ENCODE results near the gene ATXN1L.
"Not testable (repeated sequence)": the region's sequence is repeated elsewhere in the genome, so short reads cannot be mapped to it uniquely, and the experiment has no call there.

The ATXN1L gene

DNA sequence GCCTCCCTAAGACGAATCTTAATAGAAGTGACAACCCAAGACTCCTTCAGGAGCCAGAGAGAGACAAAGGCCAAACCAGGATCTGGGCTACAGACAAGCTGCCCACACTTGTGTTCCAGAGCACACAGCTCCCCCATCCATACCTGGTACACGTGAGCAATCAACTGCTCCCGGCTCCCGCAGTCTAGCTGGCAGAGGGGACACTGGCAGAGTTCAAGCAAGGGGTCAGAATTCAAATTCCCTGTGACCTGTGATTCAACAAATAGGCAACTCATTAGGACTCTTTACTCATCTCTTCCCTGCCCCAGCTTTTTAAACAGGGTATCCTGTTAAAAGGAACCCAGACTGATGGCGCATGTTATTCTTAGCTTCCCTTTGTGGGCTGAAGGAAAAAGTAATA, 18.2 kb downstream of the ATXN1L start:
- Mint-ChIP-seq H3K4me1 (ENCODE audit: low read depth) (no peaks in the 10 kb centered on the region), H3K27ac (no peak overlapping the region), H3K27me3 (ENCODE audit: low read depth) (no peaks in the 10 kb centered on the region), H3K4me3 (no peak overlapping the region), H3K36me3 (ENCODE audit: low read depth) (peaks cover 11% of the 10 kb centered on the region), H3K9me3 (no peaks in the 10 kb centered on the region)
- no peak for DNase-seq (ENCODE audit: low spot score)

DNA sequence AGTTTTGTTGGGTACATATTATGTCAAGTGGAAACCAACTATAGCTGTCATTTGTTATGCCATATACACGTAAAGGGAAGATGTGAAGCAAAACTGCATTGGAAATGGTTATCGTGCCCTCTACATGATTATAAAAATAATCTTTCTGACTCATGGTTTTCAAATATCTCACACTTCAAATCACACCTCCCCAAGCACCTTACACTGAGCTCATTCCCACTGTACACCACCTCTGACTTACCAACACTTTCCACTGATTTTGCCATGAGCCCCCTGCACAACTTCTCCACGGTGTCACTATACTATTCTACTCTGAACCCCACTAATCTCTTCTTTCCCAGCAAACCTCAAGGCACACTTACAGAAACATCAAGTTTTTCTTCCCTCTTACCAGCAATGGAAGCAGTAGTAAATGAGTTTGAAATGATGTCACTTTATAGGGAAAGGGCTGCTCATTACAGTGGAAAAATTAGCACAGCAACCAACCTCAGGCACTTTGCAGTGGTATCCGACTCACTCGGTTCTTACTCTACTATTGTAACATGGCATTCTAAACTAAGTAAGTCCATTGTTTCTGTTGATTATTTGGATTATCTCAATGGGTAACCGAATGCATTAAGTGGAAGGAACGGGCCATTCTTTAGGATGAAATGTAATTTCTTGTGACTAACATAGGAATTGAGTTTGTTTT, 19.5 kb downstream of the ATXN1L start:
- Mint-ChIP-seq H3K27ac (no peak overlapping the region), H3K4me3 (no peak overlapping the region), H3K36me3 (ENCODE audit: low read depth) (peaks cover 9% of the 10 kb centered on the region), H3K9me3 (no peaks in the 10 kb centered on the region), H3K27me3 (ENCODE audit: low read depth) (no peaks in the 10 kb centered on the region), H3K4me1 (ENCODE audit: low read depth) (peaks cover 4% of the 10 kb centered on the region)
- DNase-seq (ENCODE audit: low spot score), result no peak

DNA sequence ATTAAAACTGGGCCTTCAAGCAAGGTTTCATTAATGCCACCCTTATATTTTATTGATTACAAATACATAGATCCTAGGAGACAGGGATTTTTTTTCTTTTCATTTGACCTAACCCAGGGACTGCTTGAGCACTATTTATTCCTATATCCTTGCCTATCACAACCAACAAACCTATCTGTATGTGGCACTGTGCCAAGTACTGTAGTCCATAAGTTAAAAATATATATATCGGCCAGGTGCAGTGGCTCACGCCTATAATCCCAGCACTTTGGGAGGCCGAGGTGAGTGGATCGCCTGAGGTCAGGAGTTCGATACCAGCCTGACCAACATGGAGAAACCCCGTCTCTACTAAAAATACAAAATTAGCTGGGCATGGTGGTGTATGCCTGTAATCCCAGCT, 21.4 kb downstream of the ATXN1L start:
- H3K4me3 Mint-ChIP-seq; H3K27ac Mint-ChIP-seq; H3K4me1 Mint-ChIP-seq (ENCODE audit: low read depth); DNase-seq (ENCODE audit: low spot score); H3K9me3 Mint-ChIP-seq; H3K27me3 Mint-ChIP-seq (ENCODE audit: low read depth): not testable (repeated sequence)
- H3K36me3 Mint-ChIP-seq (ENCODE audit: low read depth), result peaks cover 14% of the 10 kb centered on the region

DNA sequence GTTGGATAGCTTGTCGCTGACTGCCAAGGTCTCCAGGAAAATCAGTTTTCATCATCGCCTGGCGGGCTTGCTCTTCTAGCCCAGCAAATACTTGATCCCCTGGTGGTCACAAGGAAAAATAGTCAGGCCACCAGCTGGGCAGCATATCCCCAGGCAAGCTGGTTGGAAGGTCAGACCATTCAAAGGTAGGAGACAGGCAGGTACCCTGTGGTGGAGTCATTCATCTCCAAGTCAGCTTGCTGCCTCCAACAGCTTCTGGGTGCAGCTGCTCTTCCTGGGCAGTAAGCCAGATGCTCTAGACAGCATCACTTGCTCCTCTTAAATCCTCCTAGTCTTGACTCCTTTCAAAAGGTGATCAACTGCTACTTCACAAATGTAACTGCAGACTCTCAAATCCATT, 22.2 kb downstream of the ATXN1L start:
- H3K27ac Mint-ChIP-seq, result no peak overlapping the region
- peaks cover 15% of the 10 kb centered on the region for H3K4me1 Mint-ChIP-seq (ENCODE audit: low read depth)
- H3K4me3 Mint-ChIP-seq, result no peak overlapping the region
- H3K9me3 Mint-ChIP-seq, result no peaks in the 10 kb centered on the region
- peaks cover 14% of the 10 kb centered on the region for H3K36me3 Mint-ChIP-seq (ENCODE audit: low read depth)
- H3K27me3 Mint-ChIP-seq (ENCODE audit: low read depth), result no peaks in the 10 kb centered on the region
- no peak for DNase-seq (ENCODE audit: low spot score)

DNA sequence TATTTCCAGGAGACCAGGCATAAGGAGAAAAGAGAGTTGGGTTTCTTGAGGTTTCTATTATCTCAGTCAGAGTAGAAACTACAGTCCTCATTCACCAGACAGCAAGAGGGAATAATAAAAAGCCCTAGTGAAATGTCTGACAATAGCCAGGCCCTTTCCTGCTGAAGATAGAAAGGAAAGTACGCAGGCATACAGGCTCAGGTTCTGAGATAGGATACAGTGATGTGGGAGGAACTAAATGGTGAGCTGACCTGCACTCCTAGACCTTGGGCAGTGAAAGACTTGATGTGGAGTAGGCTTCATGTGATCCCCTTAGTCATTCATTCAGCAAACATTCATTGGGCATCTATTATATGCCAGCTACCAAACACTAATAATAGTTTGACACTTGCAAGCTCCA, 23.3 kb downstream of the ATXN1L start:
- no peak for DNase-seq (ENCODE audit: low spot score)
- Mint-ChIP-seq H3K9me3 (no peaks in the 10 kb centered on the region), H3K4me1 (ENCODE audit: low read depth) (peaks cover 19% of the 10 kb centered on the region), H3K27ac (no peak overlapping the region), H3K27me3 (ENCODE audit: low read depth) (no peaks in the 10 kb centered on the region), H3K36me3 (ENCODE audit: low read depth) (peaks cover 17% of the 10 kb centered on the region), H3K4me3 (no peak overlapping the region)

DNA sequence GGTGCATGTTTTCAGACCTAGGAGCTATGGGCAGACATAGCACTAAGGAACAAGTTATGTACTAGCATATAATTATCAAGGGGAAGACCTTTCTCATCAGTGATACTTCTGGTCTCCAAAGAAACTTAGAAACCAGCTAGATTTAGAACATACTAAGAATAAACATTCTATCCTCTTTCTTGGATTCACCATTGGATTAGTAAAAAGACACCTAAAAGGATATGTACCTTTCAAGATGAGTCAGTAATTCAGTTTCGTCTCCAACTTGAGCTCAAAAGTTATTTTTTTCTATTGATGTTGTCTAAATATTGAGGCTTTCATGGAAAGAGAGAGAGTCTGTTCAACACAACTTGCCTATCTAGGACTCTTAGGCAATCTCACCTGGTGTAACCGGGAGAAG, 25.0 kb downstream of the ATXN1L start:
- Mint-ChIP-seq H3K9me3 (no peaks in the 10 kb centered on the region), H3K27me3 (ENCODE audit: low read depth) (no peaks in the 10 kb centered on the region), H3K4me3 (no peak overlapping the region), H3K36me3 (ENCODE audit: low read depth) (peaks cover 14% of the 10 kb centered on the region), H3K4me1 (ENCODE audit: low read depth) (peaks cover 19% of the 10 kb centered on the region), H3K27ac (no peak overlapping the region)
- no peak for DNase-seq (ENCODE audit: low spot score)

DNA sequence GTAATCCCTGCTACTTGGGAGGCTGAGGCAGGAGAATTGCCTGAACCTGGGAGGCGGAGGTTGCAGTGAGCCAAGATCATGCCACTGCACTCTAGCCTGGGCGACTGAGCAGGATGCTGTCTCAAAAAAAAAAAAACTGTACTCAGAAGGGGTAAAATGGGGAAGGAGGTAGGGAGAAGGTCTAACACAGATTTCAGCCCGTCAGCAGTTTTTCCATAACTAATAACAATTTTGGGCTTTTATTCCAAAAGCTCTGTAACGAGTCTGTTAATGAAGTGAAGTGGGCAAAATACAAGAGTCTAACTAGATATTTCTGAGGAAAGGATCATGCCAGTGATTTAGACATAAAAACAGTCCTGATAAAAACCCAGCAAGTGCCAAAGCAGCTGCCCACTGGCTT, 27.4 kb downstream of the ATXN1L start:
- Mint-ChIP-seq H3K4me1 (ENCODE audit: low read depth) (peaks cover 19% of the 10 kb centered on the region), H3K27me3 (ENCODE audit: low read depth) (no peaks in the 10 kb centered on the region), H3K36me3 (ENCODE audit: low read depth) (peaks cover 14% of the 10 kb centered on the region), H3K4me3 (peak overlapping the region; percentile 71), H3K27ac (peak overlapping the region; percentile 87), H3K9me3 (no peaks in the 10 kb centered on the region)
- no peak for DNase-seq (ENCODE audit: low spot score)

DNA sequence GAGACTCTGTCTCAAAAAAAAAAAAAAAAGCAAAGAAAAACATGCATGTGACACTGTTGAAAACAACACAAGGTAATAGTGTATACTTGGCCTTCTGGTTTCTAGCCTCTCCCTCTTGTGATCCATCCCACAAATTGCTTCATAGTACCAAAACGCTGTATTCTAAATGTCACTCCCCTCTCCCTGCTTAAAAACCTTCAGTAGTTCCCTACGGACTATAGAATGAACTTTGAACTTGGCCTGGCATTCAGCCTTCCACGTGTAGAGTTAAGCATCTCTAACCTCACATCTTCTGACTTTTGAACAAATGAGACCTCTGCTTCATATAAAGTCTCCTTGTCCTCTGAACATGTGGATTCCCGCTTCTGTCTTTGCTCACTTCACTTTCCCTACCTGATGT, 33.1 kb downstream of the ATXN1L start:
- H3K36me3 Mint-ChIP-seq (ENCODE audit: low read depth), result peaks cover 19% of the 10 kb centered on the region
- no peak overlapping the region for H3K27ac Mint-ChIP-seq
- no peaks in the 10 kb centered on the region for H3K27me3 Mint-ChIP-seq (ENCODE audit: low read depth)
- H3K9me3 Mint-ChIP-seq, result no peaks in the 10 kb centered on the region
- no peak for DNase-seq (ENCODE audit: low spot score)
- H3K4me3 Mint-ChIP-seq, result no peak overlapping the region
- H3K4me1 Mint-ChIP-seq (ENCODE audit: low read depth), result peaks cover 35% of the 10 kb centered on the region

DNA sequence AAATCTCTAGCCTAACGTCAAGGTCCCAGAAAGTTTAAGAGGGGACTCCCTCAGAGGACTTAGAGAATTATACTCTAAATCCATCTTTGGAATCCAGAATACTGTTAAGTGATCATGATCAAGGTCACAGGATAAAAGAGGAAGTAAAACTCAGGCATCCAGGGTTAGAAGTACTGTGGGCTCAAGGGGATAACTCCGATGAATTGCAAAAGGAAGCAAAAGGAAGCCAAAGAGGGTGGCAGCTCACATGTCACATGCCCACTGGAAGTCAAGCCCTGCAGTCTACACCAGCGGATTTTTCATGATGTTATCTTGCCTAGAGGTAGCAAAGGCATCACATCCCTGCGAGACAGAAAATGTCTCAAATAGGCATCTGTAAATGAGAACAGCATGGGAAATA, 34.4 kb downstream of the ATXN1L start:
- Mint-ChIP-seq H3K9me3 (no peaks in the 10 kb centered on the region), H3K27me3 (ENCODE audit: low read depth) (peaks cover 2% of the 10 kb centered on the region), H3K27ac (no peak overlapping the region), H3K4me3 (peak overlapping the region; percentile 34), H3K4me1 (ENCODE audit: low read depth) (peaks cover 41% of the 10 kb centered on the region), H3K36me3 (ENCODE audit: low read depth) (peaks cover 19% of the 10 kb centered on the region)
- no peak for DNase-seq (ENCODE audit: low spot score)

DNA sequence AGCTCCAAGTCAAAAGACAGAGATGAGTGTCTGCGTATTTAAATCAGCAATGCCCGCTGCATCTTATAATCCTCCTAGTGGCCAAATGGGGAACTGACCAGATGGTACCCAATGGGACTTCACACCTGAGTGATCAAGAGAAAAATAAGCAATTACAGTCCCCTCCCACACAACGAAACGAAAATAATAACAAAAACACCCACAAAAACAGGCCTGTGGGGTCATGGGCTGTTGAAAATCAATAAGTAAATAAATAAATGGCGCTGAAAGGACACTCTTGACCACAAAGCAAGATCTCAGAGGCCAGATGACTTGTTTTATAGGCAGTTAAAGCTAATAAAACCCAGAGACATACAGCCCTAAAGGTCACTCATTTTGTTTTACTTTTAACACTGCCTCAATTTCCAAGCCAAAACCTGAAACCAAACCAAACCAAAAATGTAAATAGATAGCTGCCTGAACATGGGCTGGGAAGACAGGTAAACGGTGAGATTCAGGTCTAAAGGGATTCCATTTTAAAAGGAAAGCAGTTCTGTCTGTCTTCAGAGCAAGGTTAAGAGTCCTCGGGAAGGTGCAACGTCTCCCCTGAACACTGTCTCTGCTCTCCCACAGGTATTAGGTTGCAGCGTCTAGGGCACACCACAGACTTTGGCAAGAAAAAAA, 36.9 kb downstream of the ATXN1L start:
- peaks cover 47% of the 10 kb centered on the region for H3K4me1 Mint-ChIP-seq (ENCODE audit: low read depth)
- H3K27me3 Mint-ChIP-seq (ENCODE audit: low read depth), result peaks cover 8% of the 10 kb centered on the region
- no peaks in the 10 kb centered on the region for H3K9me3 Mint-ChIP-seq
- peaks cover 16% of the 10 kb centered on the region for H3K36me3 Mint-ChIP-seq (ENCODE audit: low read depth)
- peak overlapping the region; percentile 86 for H3K4me3 Mint-ChIP-seq
- H3K27ac Mint-ChIP-seq, result peak overlapping the region; percentile 85
- DNase-seq (ENCODE audit: low spot score), result peak; percentile 75

DNA sequence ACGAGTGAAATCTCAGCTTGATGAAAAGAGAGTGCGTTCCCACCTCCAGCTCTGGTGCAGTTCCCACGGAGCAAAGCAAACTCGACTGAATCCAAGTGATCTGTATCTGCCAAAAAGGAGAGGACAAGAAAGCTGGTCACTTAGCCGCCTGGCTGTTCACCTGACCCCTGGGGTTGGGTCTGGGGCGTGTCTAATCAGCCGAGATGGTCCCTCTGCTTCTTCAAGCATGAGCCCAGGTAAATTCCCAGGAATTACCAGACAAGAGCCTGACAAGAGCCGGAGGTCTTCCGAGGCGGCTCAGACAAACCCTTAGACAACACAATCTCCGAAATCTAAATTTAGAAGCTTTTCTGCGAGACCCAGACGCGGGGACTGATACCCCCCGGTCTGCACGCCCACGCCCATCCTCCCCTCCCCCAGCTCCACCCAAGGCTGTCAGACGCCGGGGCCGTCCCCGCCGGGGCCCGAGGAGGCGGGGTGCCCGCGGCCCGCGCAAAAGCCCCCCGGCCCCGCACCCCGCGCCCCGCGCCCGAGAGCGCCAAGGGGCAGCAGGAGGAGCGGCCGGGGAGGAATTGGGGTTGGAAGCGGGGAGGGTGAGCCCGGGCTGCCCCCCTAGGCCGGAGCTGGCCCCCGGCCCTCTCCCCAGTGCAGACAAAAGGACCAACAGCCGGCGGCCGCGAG, 37.5 kb downstream of the ATXN1L start:
- peaks cover 8% of the 10 kb centered on the region for H3K27me3 Mint-ChIP-seq (ENCODE audit: low read depth)
- peak overlapping the region; percentile 86 for H3K4me3 Mint-ChIP-seq
- peak overlapping the region; percentile 85 for H3K27ac Mint-ChIP-seq
- H3K36me3 Mint-ChIP-seq (ENCODE audit: low read depth), result peaks cover 16% of the 10 kb centered on the region
- peaks cover 47% of the 10 kb centered on the region for H3K4me1 Mint-ChIP-seq (ENCODE audit: low read depth)
- DNase-seq (ENCODE audit: low spot score), result peak; percentile 46
- H3K9me3 Mint-ChIP-seq, result no peaks in the 10 kb centered on the region

DNA sequence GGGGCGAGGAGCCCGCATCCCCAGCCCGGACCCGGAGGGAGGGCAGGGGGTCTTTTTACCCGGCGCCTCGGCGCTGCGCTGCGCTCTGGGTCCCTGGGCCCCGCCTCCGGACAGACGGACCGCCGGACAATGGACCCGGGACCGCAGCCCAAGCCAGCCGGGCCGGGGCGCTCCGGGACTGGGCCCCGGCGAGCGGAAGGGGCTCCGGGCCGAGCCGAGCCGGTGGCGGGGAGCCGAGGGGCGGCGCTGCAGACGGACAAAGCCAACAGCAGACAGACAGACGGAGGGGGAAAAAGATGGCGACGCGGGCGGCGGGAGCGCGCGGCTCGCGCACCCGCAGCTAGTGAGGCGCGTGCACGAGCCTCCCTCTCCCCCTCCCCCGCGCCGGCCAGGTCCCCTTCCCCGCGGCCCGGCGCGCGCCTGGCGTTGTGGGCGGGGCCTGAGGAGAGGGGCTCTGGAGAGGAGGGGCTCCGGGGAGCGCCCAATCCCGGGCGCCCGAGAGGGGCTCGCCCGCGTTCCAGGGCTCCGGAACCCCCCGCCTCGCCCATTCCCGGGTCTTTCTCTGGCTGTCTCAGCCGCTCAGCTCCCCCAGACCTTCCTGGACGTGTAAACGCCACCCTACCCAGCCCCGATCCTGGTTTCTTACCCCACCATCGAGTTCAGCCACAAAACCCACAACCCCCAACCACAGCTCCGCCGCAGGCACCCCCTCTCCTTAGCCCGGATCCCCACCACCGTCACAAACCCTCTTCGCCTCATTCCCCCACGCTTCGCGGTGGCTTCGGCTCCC, 38.3 kb downstream of the ATXN1L start, which contains the start of gene ZNF821:
Gene ZNF821 (minus strand): TSS at position 334 of the 790 bp plus-strand sequence. CDS start 4,236 bp downstream, outside the sequence.
- peaks cover 47% of the 10 kb centered on the region for H3K4me1 Mint-ChIP-seq (ENCODE audit: low read depth)
- peak within 1 kb of the TSS; percentile 93 for H3K27ac Mint-ChIP-seq
- peak; percentile 79 for DNase-seq (ENCODE audit: low spot score)
- peaks cover 13% of the 10 kb centered on the region for H3K36me3 Mint-ChIP-seq (ENCODE audit: low read depth)
- peak within 1 kb of the TSS; percentile 96 for H3K4me3 Mint-ChIP-seq
- peaks cover 8% of the 10 kb centered on the region for H3K27me3 Mint-ChIP-seq (ENCODE audit: low read depth)
- no peaks in the 10 kb centered on the region for H3K9me3 Mint-ChIP-seq

DNA sequence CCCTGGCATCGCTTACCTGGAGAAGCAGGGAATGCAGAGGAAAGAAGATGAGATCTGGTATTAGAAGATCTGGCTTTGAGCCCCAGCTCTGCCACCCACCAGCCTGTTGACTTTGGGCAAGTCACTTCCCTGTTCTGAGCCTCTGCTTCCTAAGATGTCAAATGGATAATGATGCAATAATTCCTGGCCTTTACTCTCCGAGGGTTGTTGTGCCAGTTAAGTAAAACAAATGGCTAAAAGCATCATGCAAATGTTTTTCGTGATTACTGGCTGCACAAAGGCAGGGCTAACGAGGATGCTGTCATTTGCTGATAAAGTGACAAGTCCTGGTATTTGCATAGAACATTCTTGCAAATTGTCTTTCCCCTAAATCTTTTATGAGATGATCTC, 39.5 kb downstream of the ATXN1L start:
- H3K27me3 Mint-ChIP-seq (ENCODE audit: low read depth), result peaks cover 8% of the 10 kb centered on the region
- no peaks in the 10 kb centered on the region for H3K9me3 Mint-ChIP-seq
- H3K4me3 Mint-ChIP-seq, result peak overlapping the region; percentile 96
- H3K4me1 Mint-ChIP-seq (ENCODE audit: low read depth), result peaks cover 37% of the 10 kb centered on the region
- no peak for DNase-seq (ENCODE audit: low spot score)
- H3K27ac Mint-ChIP-seq, result peak overlapping the region; percentile 64
- peaks cover under 1% of the 10 kb centered on the region for H3K36me3 Mint-ChIP-seq (ENCODE audit: low read depth)

DNA sequence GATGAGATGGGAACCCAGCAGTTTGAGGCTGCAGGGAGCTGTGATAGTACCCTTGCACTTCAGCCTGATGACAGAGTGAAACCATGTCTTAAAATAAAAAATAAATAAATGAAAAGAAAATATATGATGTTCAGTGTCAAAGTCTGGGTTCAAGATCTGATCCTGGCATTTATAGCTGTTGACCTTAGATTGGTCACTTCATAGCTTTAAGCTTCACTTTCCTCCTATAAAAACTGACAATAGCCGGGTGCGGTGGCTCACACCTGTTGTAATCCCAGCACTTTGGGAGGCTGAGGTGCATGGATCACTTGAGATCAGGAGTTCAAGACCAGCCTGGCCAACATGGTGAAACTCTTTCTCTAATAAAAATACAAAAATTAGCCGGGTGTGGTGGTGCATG, 43.4 kb downstream of the ATXN1L start:
- H3K27me3 Mint-ChIP-seq (ENCODE audit: low read depth), result peaks cover 8% of the 10 kb centered on the region
- H3K4me1 Mint-ChIP-seq (ENCODE audit: low read depth), result peaks cover 18% of the 10 kb centered on the region
- no peaks in the 10 kb centered on the region for H3K36me3 Mint-ChIP-seq (ENCODE audit: low read depth)
- no peak overlapping the region for H3K4me3 Mint-ChIP-seq
- DNase-seq (ENCODE audit: low spot score), result no peak
- H3K9me3 Mint-ChIP-seq, result no peaks in the 10 kb centered on the region
- no peak overlapping the region for H3K27ac Mint-ChIP-seq
